Activated naive CD8-positive, alpha-beta T cell treated with anti-CD3 and anti-CD28 coated beads, Interleukin-2, amount 50 U/mL, for 16 hours (primary cell): ENCODE data around the gene SLC10A1.

ENCODE experiments used
- DNase-seq: peaks from one replicate; pipeline ENCODE4 v3.0.0-alpha.2; 2020; ENCODE audit warnings: low read depth, low spot score

The SLC10A1 gene

GRCh38 chr14:69808919-69809808 is 12.1 kb upstream of the SLC10A1 start:
- DNase-seq, result no peak

- DNase-seq, result no peak
These were observed 10.2 kb upstream of the SLC10A1 start for GRCh38 chr14:69807192-69807591.

- no peak for DNase-seq
These were observed 7.9 kb upstream of the SLC10A1 start for GRCh38 chr14:69804902-69805301.

- DNase-seq, result no peak
These were observed 6.7 kb upstream of the SLC10A1 start for GRCh38 chr14:69803753-69804152.

- no peak for DNase-seq
These were observed 1.3 kb upstream of the SLC10A1 start for GRCh38 chr14:69798339-69798735.

GRCh38 chr14:69797573-69798338 is 715 bp upstream of the SLC10A1 start:
- DNase-seq, result no peak

- no peak for DNase-seq
These were observed 1.4 kb downstream of the SLC10A1 start for GRCh38 chr14:69795691-69796090.

GRCh38 chr14:69794791-69795190 is 2.2 kb downstream of the SLC10A1 start:
- DNase-seq, result no peak

- no peak for DNase-seq
These were observed 4.1 kb downstream of the SLC10A1 start for GRCh38 chr14:69792887-69793421.

GRCh38 chr14:69789118-69789640 is 7.9 kb downstream of the SLC10A1 start:
- no peak for DNase-seq

GRCh38 chr14:69786603-69787002 is 10.4 kb downstream of the SLC10A1 start:
- DNase-seq, result no peak

GRCh38 chr14:69784942-69785341 is 12.1 kb downstream of the SLC10A1 start:
- no peak for DNase-seq

- DNase-seq, result no peak
These were observed 16.1 kb downstream of the SLC10A1 start for GRCh38 chr14:69780952-69781351.

GRCh38 chr14:69780092-69780491 is 16.9 kb downstream of the SLC10A1 start:
- no peak for DNase-seq

GRCh38 chr14:69779088-69779487 is 18.0 kb downstream of the SLC10A1 start:
- no peak for DNase-seq

- DNase-seq, result no peak
These were observed 20.1 kb downstream of the SLC10A1 start for GRCh38 chr14:69776875-69777453.

- DNase-seq, result no peak
These were observed 22.0 kb downstream of the SLC10A1 start for GRCh38 chr14:69775012-69775411.

GRCh38 chr14:69773571-69774276 is 23.3 kb downstream of the SLC10A1 start:
- DNase-seq, result no peak

GRCh38 chr14:69772082-69773017 is 24.7 kb downstream of the SLC10A1 start:
- DNase-seq, result no peak

- no peak for DNase-seq
These were observed 25.9 kb downstream of the SLC10A1 start for GRCh38 chr14:69771136-69771535.
